GDM1 (cell line): ENCODE measurements around the gene PXYLP1.
"Not testable (repeated sequence)": the region's sequence is repeated elsewhere in the genome, so short reads cannot be mapped to it uniquely, and the experiment has no call there.

Experiments
- DNase-seq: peaks from one replicate; lab custom pipeline; 2025; lab: John Stamatoyannopoulos, UW

Gene PXYLP1

DNA sequence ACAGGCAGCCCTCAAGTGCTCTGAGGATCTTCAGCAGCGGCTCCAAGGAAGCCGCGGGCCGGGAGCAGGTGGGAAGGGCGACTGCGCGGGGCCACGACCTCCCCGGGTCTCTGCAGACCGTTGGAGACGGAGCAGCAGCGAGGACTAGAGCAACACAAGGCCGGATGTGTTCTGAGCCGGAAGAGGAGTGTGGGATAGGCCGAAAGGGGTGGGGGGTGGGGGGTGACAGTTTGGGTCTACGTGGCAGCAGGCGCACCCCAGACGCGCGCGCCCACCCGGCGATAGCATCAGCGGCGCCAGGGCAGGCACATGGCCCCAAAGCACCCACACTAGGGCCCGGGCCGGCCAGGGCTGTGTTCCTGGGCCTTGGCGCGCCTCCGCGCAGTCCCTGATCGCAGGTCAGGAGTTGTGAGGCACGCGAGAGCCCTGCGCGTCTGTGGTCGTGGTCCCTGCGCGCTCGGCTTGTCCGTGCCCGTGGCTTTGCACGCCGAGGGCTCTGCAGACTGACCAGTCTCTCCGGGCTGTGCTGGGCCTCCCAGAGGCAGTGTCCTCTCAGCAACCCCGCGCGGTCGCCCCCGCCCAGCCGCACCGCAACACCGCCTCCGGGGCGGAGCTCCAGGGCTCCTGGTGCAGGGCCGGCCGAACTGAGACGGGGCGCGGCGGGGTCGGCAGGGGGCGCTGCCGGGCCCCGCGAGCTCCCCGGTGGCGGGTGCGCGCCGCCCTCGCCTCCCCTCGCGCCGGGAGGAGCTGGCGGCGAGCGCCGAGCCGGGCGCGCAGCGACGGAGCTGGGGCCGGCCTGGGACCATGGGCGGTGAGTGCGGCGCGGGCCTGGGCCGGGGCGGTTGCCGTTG is at the start of gene PXYLP1:
Gene PXYLP1 (plus strand): TSS at position 725 of the 851 bp plus-strand sequence. CDS start 28,351 bp downstream, outside the sequence.
- peak; percentile 82 for DNase-seq

DNA sequence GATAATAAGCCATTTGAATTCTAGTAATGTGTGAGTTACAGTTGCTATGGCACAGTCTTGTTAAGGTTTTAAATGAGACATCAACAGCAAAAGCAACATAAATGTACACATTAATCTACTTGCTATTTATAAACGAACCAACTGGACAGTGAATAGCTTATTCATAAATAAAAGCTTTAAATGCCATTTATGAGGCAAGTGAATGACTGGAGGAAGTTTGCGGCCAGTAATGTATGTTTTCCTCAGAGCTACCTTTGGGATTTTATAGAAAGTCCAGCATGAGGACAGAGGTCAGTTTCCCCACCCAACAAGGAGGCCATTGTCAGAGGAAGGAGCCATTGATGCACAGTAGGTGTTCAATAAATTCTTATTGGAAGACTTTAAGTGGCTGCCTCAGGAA is 48.0 kb upstream of the PXYLP1 start:
- no peak for DNase-seq

DNA sequence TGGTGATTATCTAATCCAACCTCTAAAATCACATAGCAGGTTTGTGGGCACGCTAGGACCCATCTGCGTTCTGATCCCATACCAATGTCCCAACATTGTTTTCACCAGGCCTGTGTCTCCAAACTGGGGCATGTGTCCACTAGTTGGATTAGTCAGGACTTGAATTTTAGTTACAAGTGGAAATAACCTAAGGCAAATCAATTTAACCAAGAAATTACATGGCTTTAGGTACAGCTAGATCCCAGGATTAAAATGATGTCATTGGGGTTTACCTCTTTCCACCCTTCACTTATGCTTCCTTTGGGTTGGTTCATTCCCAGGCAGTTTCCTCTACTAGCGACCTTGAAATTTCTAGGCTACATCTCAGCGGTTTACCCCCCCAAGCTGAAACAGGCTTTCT is 47.2 kb upstream of the PXYLP1 start:
- no peak for DNase-seq

GRCh38 chr3:141191097-141191749 is 40.4 kb upstream of the PXYLP1 start:
- DNase-seq = no peak

DNA sequence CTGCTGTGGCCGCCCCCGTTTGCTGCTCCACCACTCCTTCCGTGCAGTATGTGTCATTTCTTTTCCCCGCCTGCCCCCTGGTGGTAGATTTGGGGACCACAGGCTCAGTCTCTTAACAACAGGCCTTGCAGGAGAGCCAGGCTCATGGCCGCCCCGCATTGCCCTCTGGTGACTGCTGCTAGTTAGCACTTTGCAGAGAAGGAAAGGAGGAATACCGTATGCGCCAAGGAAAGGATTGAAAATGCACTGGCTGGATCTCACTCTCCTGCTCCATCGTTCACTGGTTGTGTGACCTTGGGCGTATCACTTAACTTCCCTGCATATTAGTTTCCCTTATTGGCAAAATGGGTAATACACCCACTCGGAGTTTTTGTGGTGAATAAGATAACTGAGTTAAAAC is 39.3 kb upstream of the PXYLP1 start:
- DNase-seq = peak; percentile 91

DNA sequence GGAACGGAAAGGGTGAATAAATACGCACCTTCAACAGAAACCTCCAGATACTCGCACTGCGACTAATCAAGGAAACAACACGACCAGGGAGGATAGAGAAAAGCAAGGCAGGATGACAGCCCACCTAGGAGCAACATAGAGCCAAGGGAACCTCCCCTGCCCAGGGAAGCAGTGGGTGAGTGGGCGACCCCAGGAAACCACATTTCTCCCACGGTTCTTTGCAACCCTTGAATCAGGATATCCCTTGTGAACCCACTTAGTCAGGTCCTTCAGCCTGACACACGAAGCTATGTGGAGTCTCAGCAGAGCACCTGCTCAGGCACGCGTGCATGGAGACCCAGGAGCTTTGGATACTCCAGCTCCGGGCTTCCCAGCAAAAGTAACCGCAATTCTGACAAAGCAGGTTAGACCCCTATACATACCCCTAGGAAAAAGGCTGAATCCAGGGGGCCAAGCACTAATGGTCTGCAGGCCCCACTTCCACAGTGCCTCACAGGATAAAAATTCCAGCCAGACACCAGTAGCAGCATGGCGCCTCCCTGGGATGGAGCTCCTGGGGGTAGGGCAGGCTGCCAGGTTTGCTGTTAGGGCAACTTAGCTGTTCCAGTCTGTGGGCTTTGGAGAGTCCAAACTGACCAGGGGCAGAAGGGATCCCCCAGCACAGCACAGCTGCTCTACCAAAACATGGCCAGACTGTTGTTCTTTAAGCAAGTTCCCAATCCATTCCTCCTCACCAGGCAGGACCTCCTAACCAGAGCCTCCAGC is 38.4 kb upstream of the PXYLP1 start:
- no peak for DNase-seq

DNA sequence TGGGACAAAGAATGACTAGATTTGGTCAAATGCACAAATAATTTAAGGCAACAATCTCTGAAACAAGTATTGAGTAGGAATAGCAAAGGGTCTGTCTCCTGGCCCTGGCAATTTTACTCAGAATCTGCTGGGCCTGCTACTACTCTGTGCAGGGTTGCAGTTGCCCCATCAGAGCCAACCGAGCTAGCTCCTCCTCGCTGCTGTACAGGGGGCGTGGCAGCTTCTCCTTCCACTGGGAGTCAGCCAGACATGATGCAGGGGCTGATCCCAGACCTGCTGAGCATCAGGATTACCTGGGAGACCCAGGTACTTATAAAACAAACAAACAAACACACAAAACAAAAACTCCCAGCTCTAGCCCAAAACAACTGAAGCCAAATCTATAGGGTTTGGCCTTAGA is 30.5 kb upstream of the PXYLP1 start:
- no peak for DNase-seq

DNA sequence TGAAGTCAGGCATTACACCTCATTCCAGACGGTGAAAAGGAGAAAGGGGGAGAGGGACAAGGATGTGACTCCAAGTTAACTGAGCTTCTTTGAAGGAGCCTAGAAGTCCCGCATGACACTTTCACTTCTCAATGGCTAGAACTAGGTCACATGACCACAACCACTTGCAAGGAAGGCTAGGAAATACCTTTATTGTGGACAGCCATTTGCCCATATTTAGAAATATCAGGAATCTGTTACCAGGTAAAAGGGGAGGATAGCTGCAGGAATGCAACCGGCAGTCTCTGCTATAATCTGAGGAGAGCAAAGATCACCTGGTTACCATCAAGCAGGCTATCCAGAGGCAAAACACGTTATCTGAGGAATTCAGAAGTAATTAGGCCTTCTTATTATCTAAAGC is 28.9 kb upstream of the PXYLP1 start:
- no peak for DNase-seq

GRCh38 chr3:141203866-141204265 is 27.8 kb upstream of the PXYLP1 start:
- DNase-seq = no peak

- DNase-seq = no peak
Measured at GRCh38 chr3:141204343-141204742, 27.3 kb upstream of the PXYLP1 start.

- not testable (repeated sequence) for DNase-seq
Measured at GRCh38 chr3:141211306-141211705, 20.3 kb upstream of the PXYLP1 start.

DNA sequence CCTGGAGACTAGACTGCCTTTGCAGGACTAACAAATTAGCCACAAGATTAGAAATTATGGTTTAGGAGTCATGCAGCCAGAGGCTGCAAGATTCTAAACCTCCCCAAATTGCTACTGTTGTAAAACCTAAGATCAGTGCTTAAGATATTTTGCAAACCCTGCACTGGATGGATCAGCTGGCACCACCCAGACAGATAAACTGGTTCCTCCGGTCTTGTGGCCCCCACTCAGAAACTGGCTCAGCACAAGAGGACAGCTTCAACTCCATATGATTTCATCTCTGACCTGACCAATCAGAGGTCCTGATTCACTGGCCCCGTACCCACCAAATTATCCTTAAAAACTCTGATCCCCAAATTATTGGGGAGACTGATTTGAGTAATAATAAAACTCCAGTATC is 19.5 kb upstream of the PXYLP1 start:
- no peak for DNase-seq

DNA sequence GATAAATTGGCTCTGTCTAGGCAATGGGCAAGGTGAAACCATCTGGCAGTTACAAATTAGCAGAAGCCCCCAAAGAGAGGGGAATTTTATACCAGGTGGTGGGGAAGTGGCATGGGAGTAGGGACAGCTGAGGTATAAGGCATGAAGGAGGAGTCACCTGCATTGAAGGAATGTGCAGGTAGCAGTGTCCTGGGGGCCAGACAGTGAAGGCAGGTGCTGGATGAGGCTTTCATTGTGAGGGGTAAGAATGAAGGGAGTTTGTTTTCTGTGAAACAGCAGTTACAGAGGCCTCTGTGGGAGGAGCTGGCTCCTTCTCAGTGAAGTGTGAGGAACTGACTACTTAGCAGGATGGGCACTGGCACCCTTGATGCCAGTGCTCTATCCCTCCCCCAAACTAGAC is 19.1 kb upstream of the PXYLP1 start:
- no peak for DNase-seq

GRCh38 chr3:141216975-141217374 is 14.7 kb upstream of the PXYLP1 start:
- no peak for DNase-seq

GRCh38 chr3:141217389-141217788 is 14.2 kb upstream of the PXYLP1 start:
- DNase-seq = no peak

DNA sequence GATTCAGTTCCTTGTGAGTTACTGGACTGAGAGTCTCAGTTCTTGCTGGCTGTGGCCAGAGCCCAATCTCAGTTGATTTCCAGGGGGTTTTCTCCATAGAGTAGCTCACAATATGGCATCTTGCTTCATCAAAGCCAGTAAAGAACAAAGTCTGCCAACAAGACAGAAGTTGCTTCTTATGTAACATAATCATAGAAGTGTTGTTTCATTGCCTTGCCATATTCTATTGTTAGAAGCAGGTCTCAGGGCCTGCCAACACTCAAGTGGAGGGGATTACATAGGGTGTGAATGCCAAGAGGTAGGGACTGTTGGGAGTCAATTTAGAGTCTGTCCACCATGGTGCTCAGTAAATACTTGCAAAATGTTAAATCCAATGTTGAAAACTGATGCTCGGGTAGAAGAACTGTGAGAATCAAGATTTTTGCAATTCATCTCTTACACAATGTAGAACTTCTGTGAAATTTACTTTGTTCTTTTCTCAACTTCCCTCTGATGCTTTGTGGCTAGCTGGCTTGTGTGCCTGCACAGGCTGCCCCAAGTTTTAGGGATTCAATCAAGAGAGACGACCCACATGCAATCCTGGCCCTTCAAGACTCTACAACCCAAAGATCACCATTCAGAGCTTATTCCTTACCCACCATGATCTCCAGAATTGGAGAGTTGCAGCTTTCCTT is 13.3 kb upstream of the PXYLP1 start:
- no peak for DNase-seq

DNA sequence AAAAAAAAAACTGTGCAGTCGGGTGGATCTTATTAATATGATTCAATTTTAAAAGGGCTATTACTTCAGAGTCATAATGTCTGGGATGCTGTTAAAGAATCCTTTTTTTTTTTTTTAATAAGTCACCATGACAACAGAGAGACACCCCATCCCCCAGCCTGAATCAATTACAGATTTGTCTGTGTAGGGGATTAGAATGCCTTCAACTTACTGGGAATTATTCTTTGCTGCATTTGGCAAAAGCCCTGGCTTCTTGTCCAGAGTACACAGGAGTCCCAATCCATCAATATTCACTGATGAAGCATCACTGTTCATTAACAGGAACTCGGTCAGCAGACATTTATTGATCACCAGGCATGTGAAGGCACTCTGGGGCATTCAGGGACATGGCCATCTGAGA is 12.7 kb upstream of the PXYLP1 start:
- DNase-seq = no peak

DNA sequence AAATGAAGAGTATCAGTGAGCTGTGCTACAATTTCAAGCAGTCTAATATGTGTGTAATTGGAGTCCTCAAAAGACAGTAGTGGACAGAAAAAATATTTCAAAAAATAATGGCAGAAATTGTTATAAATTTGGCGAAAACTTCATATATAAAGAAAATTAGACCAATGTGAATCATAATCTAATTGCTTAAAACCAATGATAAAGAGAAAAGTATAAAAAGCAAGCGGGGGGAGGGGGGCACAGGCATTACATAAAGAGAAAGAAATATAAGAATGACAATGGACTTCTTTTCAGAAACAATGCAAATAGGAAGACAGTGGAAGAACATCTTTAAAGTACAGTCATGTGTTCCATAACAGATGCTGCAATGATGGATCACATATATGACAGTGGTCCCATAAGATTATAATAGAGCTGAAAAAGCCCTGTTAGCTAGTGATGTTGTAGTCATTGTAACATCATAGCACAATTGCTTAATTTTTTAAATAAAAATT is 7.9 kb upstream of the PXYLP1 start:
- no peak for DNase-seq

- no peak for DNase-seq
Measured at GRCh38 chr3:141225939-141226338, 5.7 kb upstream of the PXYLP1 start.

GRCh38 chr3:141227216-141227615 is 4.4 kb upstream of the PXYLP1 start:
- no peak for DNase-seq

DNA sequence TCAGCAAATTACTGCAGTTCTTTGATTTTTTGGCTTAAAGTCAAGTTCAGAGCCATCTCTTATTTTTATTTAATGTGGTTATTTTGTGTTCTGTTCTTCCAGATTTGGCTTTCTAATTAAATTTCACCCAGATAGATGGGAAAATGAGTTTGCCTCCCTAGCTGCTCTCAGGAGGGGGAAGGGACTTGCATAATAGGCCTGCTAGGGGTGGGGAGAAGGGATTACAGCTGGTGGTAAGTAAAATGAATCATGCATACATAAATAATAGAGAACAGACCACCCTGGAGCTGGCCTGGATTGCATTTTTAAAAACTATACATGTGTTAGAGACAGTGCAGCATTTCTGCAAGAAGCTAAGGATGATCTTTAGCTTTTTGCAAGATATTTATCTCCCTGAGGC is 3.9 kb upstream of the PXYLP1 start:
- DNase-seq = no peak

DNA sequence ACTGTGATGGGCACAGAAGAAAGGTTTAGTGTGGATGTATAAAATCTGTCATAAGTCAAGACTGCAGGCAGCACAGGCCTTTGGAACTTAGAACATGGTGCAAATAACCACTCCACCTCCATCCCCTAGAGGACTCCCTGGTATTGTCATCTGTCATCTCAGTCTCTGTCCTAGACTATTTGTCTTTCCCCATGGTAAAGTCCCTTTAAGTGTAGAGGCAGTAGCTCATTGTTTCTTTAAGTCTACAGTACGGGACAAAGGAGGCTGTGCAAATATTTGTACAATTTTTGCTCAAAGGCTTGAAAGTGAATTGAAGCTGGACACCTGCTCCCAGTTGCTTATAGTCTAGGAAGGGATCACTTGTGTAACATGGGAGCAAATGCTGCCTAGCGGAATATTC is 3.2 kb upstream of the PXYLP1 start:
- no peak for DNase-seq
